IPS-NIHi11 (cell line): ENCODE results near the gene CCDC188.

Experiments
- DNase-seq: peaks from one replicate; pipeline ENCODE4 v3.0.0; 2012; ENCODE audit warnings: mixed read lengths, low spot score

The CCDC188 gene

DNA sequence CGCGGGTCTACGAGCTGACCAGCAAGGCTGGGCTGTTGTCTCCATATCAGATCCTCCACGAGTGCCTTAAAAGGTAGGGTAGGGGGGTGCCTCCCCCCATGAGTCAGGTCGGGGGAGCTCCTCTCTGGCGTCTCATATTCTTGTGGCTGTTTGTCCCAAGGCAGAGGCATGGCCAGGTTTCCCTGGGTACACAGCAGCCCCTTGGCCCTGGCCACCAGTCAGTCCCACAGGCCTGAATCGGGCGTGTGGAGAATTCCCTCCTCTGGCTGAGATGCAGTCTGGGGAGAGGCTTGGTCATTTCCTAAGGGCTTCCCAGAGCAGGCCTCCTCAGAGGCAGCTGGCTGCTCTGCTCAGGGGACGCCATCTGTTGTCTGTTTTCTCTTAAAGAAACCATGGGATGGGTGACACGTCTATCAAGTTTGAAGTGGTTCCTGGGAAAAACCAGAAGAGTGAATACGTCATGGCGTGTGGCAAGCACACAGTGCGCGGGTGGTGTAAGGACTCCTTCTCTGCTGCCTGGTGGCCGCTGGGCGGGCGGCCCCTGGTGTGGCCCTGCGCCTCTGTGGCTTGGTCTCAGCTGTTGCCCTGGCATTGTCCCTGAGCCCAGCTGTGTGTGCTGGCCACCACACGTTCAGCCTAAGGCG is 44.5 kb downstream of the CCDC188 start:
- DNase-seq = no peak

DNA sequence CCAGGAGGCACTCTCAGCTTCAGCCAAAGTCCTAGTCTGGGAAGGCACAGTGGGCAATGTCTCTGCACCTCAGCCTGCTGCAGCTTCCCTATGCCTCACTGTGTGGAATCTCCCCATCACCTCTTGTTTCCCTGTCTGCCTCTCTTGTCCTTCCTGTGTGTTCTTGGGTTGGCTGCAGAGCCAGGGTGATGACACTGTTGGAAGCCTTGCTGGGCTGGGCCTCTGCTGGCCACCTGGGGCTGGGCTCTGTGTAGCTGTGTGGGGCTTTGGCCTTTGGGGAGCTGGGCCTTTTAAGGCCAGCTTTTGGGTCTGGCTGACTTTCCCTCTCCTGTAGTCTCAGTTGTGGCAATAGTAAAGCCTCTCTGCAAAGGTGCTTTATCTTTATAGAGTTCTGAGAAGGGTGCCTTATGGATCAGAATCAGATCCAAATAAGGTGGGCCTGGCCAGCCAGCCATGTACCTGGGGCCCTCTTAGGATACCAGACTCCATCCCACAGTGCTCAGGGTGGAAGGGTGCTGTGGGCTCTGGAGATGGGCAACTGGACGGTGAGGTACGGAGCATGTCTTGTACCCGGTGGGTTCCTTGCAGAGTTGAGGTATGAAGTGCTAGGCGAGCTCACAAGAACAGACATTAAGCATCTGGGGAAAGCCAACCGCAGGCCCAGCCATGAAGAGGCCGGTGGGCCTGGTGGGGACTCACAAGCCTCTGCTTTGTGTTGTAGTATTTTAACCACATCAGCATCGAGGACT is 45.2 kb downstream of the CCDC188 start:
- no peak for DNase-seq

DNA sequence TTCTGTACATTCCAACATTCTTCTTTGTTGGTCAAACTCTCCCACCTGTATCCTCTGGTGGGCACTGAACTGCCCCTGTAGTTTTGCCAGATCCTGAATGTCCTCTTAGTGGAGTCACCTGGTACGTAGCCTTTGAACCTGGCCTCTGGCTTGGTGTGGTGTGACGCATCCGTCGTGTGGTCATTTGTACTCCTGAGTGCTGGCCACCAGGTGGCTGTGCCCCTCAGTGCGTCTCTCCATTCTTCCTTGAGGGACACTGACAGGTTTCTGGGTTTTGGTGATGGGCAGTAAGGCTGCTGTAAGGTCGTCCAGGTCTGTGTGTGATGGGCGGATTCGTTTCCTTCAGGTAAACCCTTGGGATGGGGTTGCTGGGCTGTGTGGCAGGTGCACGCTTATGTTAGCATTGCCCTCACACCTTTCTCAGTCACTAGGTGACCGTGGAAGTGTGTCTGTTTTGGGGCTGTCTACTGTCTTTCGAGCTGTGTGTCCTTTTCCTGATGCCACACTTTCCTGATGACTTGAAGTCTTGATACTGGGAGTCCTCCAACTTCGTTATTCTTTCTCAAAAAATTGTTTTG is 48.6 kb downstream of the CCDC188 start:
- DNase-seq = peak; percentile 47

DNA sequence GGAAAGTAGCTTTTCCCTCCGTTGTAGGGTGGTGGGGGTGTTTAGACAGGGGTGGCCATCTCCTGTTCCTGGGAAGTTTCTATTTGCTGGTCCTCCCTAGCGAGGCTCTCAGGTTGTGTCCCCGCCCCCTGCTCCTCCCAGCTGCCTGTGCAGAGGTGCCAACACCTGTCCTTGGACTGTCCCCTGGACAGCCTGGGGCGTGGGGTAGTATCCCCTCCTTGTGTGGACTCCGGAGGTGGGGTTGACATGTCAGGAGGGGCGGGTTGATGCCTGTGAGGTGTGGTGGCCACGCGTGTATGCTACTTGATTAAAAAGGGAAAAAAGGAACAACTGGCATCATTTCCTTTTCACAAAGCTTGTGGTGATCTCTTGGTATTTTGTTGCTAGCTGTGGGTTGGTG is 49.2 kb downstream of the CCDC188 start:
- DNase-seq = no peak

DNA sequence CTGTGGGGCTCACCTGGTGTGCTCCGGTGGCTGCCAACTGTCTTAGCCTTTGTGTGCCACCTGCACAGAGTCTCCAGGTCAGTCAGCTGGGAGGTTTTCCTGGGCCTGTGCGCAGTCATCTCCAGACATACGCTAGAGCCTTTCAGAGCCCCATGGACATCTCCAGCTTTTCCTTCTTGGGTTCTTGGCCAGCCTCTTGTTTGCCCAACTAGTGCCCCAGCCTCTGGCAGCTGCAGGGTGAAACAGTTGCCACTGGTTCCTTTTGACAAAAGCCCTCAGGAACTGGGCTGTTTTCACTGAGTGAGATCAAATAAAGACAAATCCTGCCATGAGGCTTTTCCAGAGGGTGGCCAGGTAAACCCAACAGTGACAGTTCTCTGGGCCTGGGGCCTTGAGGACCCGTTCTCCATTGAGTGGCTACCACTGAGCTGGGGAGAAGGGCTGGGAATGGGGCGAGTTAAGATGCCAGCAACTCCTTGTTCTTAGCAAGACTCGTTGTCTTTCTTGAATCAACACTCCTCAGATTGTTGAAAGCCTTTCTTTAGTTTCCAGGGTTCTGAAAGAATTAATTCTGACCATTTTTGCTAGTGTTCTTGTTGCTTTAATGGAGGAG is 51.6 kb downstream of the CCDC188 start:
- no peak for DNase-seq
